ENCODE results near the gene ANKRD40. TPM values are rescaled to one million over a fixed set of nuclear protein-coding genes. Genes with fewer than 3 reads are reported as not detected.
A peak's percentile ranks its signal among the peaks of the same experiment; 100 is the strongest.
"Not testable (repeated sequence)": the region's sequence is repeated elsewhere in the genome, so short reads cannot be mapped to it uniquely, and the experiment has no call there.

ANKRD40 gene, protein sequence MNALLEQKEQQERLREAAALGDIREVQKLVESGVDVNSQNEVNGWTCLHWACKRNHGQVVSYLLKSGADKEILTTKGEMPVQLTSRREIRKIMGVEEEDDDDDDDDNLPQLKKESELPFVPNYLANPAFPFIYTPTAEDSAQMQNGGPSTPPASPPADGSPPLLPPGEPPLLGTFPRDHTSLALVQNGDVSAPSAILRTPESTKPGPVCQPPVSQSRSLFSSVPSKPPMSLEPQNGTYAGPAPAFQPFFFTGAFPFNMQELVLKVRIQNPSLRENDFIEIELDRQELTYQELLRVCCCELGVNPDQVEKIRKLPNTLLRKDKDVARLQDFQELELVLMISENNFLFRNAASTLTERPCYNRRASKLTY
- 40.6 TPM for polyA plus RNA-seq (2013, experiment 1 of 2; ENCODE audit: insufficient read length)
- 32.8 TPM for polyA plus RNA-seq (2013, experiment 2 of 2; ENCODE audit: insufficient read length)

DNA sequence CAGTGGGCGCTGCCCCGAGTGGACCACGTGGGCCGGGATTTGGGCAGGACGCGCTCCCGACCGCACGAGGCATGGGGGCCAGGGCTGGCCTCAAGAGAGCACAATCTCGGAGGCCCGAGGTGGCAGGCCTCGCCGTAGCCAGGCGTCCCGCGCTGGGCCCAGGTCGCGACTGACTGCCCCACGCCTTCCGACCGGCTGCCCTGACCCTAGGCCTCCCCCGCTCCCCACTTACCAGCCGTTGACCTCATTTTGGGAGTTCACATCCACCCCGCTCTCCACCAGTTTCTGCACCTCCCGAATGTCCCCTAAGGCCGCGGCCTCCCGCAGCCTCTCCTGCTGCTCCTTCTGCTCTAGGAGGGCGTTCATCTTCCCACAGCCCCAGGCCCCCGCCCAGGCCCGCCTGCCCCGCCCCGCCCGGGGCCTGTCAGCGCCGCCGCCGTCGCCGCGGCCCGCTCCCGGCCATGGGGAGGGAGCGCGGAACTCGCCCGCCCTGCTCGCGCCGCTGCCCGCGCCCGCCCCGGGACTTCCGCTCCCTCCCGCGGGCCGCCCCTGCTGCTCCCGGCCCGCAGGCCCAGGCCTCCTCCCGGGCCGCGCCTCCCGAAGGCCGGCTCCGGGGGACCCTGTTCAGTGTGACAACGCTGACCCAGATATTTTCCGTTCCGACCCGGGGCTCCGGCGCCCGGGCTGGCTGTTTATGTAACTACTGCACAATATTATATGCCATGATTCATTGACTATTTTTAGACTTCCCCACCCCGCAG is at the start of gene ANKRD40:
Gene ANKRD40 (minus strand): TSS at position 626 of the 761 bp plus-strand sequence. CDS start 260 bp downstream, at position 366.
- DNase-seq, result peak; percentile 96

DNA sequence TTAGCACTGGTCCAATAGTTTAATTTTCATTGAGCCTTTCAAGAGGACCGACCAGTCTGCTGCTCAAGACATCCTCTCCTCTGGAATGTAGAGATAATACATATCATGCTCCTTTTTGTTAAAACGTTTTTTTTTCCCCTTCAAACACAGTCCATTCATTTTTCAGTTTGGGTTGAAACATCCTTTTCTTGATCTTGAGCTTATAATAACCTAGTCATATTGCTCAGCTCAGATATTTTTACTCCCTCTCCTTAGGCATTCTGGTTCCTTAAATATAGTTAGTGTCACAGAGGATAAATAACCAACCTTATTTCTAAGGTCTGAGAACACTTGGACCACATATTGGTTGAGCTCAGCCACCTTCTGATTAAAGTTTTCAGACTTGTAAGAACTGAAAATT is 46.8 kb upstream of the ANKRD40 start:
- no peak for DNase-seq

DNA sequence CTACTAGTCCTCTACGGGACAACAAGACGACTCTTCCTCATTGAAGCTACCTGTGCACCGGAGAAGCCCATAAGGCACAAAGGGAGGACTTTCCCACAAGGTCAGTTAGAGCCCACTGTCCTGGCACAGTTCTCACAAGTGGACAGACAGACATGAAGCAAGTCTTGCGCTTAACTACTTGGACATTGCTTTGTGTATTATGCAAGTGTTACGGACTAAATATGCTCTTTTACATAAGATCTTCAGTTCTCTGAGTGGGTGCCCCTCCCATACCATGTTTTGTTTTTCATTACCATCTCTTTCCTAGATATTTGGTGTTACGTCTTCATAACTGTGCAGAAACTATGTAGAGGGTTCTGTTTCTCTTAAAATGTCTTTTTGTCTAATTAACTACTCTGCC is 41.5 kb upstream of the ANKRD40 start:
- DNase-seq, result no peak

DNA sequence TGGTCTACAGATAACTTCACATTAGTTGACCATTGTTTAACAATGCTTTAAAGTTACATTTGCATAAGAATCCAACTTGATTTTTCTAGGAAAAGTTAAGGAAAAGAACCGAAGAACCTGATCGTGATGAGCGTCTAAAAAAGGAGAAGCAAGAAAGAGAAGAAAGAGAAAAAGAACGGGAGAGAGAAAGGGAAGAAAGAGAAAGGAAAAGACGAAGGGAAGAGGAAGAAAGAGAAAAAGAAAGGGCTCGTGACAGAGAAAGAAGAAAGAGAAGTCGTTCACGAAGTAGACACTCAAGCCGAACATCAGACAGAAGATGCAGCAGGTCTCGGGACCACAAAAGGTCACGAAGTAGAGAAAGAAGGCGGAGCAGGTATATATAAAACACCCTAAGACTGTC is 37.9 kb upstream of the ANKRD40 start:
- no peak for DNase-seq

DNA sequence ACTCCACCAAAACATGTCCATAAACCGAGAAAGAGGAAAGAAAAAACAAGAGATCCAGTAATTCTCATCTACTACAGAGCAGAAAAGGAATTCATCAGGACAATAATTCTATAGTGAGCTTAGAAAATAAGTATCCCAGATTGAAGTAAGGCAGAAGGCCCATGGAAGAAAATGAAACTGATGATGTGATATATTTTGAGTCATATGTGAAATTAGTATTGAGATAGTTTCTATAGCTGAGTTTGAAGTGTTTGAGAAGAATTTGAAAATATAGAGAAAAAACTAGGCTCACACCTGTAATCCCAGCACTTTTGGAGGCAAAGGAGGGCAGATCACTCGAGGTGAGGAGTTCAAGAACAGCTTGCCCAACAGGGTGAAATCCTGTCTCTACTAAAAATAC is 31.4 kb upstream of the ANKRD40 start:
- DNase-seq, result no peak

DNA sequence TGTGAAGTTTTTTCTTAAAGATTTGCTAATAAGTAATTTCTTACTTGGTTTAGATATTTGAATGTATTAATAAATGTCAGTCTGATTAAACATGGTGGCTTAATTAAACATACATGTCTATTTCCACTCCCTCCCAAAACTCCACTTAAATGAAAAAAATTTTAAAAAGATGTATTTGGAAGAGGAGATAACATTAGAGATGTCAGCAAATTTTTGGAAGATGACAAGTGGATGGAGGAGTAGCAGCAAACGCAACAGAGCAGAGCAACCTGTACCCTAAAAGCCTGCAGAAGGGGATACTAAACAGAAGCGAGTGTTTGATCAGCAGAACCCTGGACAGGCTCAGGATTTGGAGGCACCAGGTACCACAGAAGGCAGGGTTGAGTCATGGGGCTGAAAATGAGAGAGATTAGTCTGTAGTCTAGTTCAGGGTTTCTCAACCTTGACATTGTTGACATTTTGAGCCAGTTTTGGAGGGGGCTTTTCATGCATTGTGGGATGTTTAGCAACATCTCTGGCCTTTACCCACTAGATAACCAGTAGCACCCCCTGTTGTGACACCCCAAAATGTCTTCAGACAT is 29.5 kb upstream of the ANKRD40 start:
- no peak for DNase-seq

DNA sequence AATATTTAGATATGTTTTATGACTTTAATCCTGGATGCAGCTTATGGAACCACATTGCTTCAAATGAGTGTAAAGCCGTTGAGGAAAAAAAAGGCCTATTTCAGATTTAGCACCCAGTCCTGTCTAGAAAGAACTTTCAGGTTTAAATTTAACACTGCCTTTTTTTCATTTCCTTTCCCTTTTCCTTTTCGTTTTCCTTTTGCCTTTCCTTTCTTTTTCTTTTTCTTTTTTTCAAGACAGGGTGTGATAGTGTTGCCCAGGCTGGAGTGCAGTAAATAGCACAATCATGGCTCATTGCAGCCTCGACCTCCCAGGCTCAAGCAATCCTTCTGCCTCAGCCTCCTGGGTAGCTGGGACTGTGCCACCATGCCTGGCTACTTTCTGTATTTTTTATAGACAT is 27.6 kb upstream of the ANKRD40 start:
- no peak for DNase-seq

DNA sequence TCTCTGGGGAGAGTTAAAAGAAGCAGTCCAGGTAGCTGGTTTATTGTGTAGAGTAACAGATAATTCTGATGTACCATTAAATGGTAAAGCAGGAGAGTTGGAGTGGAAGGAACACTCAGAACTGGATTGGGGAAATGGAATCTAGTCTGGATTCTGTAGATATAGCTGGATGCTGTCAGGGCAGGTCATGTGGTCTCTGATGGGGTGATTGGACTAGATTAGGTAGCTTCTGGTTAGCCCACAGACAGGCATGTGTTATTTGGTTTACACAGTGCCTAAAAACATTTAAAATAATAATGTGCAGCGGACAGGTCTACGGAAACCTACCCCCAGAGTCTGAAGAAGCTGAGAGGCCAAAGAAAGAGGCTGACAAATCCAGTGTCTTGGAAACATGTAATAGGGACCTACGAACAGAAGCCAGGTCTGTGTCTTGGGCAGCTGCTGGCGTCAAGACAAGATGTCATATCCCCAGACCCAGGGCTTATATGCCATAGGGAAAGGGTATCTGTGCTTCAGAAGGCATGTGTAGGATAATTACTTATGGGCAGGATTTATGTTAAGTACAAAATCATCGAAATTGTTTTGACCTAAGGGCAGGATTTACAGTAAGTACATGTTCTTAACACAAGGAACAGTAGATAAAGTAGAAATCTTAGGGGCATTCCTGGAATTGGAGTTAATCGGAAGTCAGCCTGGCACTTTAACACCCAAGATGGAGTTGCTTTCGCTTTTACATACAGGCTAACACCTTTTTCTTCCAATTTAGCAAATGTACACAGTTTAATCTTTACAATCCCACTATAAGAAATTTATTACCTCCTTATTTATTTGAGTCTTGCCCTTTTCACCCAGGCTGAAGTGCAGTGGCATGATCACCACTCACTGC is 24.1 kb upstream of the ANKRD40 start:
- no peak for DNase-seq

DNA sequence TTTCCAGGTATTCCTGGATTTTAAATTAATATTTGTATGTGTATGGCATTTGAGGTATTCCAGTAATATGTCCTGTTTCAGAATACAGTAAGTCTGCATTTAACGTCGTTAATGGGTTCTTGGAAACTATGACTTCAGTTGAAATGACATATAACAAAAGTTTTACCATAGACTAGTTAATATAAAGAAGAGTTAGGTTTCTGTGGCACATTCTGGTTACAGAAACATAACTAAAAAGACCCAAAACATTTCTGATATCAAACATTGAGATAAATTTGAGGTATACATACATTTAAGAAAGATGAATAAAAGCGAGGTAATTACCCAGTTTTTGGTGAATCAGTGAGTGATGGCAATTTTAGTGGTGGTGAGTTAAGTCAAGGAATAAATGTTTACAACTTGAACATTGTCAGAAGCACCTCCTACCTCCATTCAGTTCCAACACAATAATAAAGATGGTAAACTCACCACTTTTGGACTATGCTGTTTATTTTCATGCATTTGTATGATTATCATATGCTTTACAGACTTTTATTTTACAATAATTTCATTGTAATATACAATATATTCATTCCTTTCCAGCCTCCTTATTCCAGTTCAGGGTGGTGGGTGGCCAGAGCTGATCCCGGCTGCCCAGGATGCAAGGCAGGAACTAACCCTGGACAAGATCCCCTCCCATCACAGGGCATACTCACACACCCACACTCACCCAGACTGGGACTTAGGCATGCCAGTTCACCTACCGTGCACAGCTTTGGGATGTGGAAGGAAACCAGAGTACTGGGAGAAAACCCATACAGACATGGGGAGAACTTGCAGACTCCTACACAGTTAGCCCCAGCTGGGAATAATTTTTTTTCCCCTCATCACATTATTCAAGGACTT is 21.4 kb upstream of the ANKRD40 start:
- DNase-seq, result no peak

DNA sequence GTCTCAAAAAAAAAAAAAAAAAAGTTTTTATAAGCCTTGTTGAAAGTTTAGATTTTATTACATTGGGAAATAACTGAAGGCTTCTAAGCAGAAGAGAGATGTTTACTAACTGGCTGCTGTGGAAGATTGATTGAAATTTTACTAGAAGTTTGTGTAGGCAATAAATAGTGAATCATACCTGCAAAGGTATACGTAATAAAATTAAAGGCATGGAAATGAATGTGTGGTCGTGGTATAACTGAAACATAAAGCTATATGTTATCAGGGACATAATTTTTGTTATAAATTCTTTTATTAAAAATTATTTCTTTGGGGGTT is 20.4 kb upstream of the ANKRD40 start:
- no peak for DNase-seq

DNA sequence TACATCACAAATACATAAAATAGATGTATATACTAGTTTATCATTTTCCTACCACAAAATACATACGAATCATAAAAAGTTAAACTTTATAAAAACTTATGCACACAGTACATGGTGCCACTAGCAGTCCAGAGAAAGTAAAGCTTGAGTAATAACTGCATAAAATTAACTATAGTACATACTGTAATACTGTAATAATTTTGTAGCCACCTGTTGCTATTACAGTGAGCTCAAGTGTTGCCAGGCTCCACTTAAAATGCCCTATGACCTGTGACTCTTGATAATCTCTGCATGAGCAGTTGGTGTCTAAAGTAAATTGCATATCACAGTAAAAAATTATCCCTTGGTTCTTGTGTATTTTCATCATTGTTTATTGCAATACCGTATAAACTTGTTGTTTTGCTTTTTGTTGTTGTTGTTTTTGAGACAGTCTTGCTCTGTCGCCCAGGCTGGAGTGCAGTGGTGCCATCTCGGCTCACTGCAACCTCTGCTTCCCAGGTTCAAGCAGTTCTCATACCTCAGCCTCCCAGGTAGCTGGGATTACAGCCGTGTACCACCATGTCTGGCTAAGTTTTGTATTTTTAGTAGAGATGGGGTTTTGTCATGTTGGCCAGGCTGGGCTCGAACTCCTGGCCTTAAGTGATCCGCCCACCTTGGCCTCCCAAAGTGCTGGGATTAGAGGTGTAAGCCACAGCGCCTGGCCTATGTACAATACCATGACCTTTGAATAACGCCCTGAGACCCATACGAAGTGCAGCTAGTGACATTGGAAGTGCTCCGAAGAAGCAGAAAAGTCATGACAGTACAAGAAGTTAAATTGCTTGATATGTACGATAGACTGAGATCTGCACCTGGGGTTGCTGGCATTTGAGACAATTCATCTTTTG is 18.3 kb upstream of the ANKRD40 start:
- DNase-seq, result no peak

DNA sequence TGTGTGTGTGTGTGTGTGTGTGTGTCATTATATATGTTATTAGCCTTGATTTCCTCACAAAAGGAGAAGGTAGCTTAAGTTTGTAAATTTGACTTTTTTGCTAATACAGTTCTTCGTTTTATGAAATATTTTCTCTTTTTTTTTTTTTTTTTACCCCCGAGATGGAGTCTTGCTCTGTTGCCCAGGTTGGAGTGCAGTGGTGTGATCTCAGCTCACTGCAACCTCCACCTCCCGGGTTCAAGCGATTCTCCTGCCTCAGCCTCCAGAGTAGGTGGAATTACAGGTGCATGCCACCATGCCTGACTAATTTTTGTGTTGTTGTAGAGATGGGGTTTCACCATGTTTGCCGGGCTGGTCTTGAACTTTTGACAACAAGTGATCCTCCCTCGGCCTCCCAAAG is 16.9 kb upstream of the ANKRD40 start:
- not testable (repeated sequence) for DNase-seq

DNA sequence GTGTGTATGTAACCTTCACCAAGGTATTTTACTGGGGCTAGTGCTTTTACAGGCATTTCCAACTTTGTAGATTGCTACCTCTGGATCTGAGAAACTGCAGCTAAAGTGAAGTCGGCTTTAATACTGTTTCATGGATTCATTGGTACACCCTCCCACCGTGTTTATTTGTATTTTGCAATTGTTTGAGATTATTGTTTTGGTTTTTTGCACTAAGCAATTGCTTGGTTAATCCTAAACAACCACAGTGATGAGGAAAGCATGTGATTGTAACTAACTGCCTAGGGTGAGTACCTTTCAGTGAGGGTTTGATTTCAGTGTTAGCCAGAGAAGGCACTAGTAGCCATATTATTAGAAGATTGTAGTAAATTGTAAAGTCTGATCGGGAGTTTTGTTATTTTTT is 15.0 kb upstream of the ANKRD40 start:
- DNase-seq, result no peak

DNA sequence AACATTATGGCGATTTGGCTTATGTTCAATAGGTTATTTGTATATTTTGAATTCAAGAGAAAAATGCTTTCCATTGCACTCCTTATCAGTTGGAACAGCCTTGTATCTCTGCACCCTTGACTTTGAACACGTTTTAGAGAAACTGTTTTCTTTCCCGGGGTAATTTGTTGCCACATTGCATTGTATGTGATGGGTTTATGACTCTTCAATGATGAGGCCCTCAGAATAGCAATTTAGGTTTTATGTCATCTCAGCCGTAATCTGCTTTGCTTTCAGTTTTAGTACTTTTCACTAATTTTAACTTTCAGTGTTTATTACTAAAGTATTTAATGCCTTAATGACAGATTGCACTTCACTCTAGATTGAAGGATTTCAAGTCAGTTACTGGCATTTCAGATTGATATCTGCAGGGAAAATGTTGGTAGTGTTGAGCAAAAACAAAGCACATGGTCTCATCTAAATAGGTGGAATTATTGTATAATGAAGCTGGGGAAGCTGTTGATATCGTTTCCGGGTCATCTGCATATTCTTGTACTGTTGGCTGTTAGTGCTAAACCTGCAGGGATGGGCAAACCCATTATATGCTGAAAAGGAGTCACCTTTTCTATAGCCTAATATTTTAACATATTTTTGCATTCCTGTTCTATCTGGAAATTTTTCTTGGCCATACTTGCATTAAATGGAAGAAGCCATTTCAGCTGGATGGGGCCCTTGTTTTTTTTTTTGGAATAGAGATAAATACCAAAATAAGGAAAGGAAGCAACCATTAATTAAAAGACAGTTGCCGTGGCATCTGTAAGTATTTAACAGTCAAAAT is 13.7 kb upstream of the ANKRD40 start:
- DNase-seq, result no peak

DNA sequence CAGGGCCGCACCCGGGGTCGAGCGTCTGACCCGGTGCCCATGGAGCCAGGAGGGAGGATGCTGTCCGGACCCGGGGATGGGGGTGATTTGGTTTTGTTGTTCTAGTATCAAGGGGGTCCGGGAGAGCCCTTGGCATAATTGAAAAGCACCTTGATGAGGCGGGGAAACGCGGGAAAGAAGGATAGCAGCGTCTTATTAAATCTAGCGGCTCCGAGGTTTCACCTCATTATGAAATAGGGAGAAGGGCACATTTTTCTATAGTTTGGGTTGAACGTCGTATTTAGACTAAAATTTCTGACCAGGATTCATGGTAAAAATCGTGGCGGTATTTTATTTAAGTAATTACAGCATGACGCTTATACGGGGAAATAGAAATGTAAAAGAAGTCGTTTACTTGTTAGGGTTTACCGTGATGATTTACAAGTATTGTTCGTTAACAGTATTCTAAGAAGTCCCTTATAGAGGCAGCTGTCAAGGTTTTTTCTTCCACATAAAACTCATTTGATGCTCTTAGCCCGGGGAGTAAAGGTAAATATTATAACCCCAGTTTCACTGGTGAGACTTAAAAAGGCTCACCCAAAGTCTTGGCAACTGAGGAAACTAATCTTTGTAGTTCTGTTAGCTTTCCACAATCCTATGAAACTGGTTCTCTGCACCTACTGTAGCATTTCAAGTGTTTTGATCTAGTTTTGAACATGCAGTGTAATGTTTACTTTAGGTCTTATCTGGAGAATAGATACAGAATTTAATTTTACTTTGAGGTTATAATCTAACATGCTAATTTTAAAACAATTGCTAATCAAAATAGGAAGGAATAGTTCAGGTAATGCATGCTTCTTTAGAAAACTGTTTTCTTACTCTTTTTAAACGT is 12.4 kb upstream of the ANKRD40 start:
- DNase-seq, result no peak

DNA sequence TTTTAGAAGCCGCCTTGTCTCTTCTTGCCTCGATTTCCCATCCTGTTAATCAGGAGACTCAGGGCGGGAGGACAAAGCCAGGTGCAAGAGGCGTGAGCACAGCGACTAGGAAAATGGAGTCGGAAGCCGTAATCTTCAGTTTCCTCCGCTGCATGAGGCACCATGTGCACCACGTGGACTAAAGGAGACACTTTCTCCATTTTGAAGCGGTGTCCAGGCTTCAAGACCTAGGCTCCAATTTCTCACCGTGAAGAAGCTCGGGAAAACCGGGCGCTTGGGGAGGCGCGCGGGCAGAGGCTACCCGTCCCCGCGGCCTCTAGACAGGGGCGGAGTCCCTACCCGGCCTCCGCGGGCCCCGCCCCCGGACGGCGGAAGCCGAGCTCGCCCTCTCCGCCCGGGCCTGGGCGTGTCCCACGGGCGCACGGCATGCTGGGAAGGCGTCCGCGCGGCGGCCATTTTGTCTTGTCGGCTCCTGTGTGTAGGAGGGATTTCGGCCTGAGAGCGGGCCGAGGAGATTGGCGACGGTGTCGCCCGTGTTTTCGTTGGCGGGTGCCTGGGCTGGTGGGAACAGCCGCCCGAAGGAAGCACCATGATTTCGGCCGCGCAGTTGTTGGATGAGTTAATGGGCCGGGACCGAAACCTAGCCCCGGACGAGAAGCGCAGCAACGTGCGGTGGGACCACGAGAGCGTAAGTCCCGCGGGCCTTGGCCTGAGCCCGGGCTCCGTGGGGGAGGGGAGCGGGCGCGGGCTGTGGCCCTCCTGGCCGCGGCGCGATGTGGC is 11.6 kb upstream of the ANKRD40 start, which contains the start of gene LUC7L3:
Gene LUC7L3 (plus strand): TSS at position 460 of the 780 bp plus-strand sequence. CDS start 130 bp downstream, at position 590.
- DNase-seq, result peak; percentile 94

DNA sequence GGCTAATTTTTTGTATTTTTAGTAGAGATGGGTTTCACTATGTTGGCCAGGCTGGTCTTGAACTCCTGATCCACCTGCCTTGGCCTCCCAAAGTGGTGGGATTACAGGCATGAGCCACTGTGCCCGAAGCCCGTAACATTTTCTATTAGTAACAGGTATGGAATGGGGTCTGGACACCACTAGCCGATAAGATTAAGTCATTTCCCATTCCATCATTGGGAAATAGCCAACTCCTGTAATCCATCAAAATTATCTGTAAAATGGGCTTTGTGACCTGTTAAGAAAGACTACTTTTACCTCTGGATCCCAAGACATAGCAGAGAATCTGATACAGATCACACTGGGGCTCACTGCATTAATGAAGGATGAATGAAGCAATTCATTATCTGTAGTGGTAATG is 7.8 kb upstream of the ANKRD40 start:
- DNase-seq, result no peak

DNA sequence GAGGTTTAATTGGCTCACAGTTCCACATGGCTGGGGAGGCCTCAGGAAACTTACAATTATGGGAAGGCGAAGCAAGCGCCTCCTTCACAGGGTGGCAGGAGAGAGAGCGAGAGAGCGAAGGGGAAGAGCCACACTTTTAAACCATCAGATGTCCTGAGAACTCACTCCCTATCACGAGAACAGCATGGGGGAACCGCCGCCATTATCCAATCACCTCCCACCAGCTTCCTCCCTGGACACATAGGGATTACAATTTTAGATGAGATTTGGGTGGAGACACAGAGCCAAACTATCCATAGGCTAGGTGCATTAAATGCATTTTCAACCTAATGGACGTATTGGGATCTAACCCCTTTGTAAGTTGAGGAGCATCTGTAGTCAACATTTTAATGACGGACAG is 4.9 kb upstream of the ANKRD40 start:
- no peak for DNase-seq
